ENCODE data around the gene CLEC4G.
"Not testable (repeated sequence)": the region's sequence is repeated elsewhere in the genome, so short reads cannot be mapped to it uniquely, and the experiment has no call there.

Gene CLEC4G

GRCh38 chr19:7767487-7767886, 35.6 kb upstream of the CLEC4G start:
- Histone ChIP-seq H3K9ac (ENCODE audit: low read depth, low read length, poor library complexity, severe bottlenecking) (no peak overlapping the region), H3K9me3 (ENCODE audit: insufficient read depth, low read depth, low read length) (no peaks in the 10 kb centered on the region), H3K36me3 (ENCODE audit: insufficient read depth, low read length) (no peaks in the 10 kb centered on the region), H3K4me3 (ENCODE audit: low read length, poor library complexity, severe bottlenecking) (no peak overlapping the region), H4K20me1 (ENCODE audit: insufficient read depth, low read length, poor library complexity, severe bottlenecking) (no peaks in the 10 kb centered on the region), H3K27me3 (ENCODE audit: insufficient read depth, low read length, poor library complexity, severe bottlenecking) (no peaks in the 10 kb centered on the region), H3K79me2 (ENCODE audit: insufficient read depth, low read length) (no peaks in the 10 kb centered on the region), H3F3A (ENCODE audit: low read depth) (no peaks in the 10 kb centered on the region), H3K4me2 (ENCODE audit: low read depth, low read length, poor library complexity, severe bottlenecking) (no peak overlapping the region), H3K4me1 (ENCODE audit: insufficient read depth, low read length, poor library complexity, severe bottlenecking) (no peaks in the 10 kb centered on the region), H2AFZ (ENCODE audit: low read length) (no peak overlapping the region), H3K9me2 (replicated peaks; ENCODE audit: low read depth, low read length) (no peaks in the 10 kb centered on the region)
- TF ChIP-seq, protein P1, sequence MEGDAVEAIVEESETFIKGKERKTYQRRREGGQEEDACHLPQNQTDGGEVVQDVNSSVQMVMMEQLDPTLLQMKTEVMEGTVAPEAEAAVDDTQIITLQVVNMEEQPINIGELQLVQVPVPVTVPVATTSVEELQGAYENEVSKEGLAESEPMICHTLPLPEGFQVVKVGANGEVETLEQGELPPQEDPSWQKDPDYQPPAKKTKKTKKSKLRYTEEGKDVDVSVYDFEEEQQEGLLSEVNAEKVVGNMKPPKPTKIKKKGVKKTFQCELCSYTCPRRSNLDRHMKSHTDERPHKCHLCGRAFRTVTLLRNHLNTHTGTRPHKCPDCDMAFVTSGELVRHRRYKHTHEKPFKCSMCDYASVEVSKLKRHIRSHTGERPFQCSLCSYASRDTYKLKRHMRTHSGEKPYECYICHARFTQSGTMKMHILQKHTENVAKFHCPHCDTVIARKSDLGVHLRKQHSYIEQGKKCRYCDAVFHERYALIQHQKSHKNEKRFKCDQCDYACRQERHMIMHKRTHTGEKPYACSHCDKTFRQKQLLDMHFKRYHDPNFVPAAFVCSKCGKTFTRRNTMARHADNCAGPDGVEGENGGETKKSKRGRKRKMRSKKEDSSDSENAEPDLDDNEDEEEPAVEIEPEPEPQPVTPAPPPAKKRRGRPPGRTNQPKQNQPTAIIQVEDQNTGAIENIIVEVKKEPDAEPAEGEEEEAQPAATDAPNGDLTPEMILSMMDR (conservative IDR thresholded peaks at IDR 0.05; ENCODE audit: low read length): no peak
- TF ChIP-seq EZH2phosphoT487 (IDR thresholded peaks at IDR 0.05; ENCODE audit: borderline replicate concordance): no peak

DNA sequence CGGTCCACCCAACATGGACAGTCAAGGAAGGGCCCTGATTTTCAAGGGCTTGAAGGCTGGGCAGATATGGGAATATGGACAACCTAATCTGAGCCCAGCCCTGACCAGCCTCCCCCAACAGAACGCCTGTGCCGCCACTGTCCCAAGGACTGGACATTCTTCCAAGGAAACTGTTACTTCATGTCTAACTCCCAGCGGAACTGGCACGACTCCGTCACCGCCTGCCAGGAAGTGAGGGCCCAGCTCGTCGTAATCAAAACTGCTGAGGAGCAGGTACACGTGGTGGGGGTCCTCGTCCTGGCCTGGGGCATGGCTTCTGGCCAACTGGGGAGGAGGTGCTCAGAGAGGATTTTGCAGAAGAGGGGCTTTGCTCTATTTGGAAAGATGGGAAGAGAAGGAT, 34.6 kb upstream of the CLEC4G start:
- H3K4me1 ChIP-seq (ENCODE audit: insufficient read depth, low read length, poor library complexity, severe bottlenecking): no peaks in the 10 kb centered on the region
- no peaks in the 10 kb centered on the region for H3K9me3 ChIP-seq (ENCODE audit: insufficient read depth, low read depth, low read length)
- no peaks in the 10 kb centered on the region for H4K20me1 ChIP-seq (ENCODE audit: insufficient read depth, low read length, poor library complexity, severe bottlenecking)
- H3F3A ChIP-seq (ENCODE audit: low read depth): no peaks in the 10 kb centered on the region
- no peaks in the 10 kb centered on the region for H3K27me3 ChIP-seq (ENCODE audit: insufficient read depth, low read length, poor library complexity, severe bottlenecking)
- H3K79me2 ChIP-seq (ENCODE audit: insufficient read depth, low read length): no peaks in the 10 kb centered on the region
- H3K9me2 ChIP-seq (replicated peaks; ENCODE audit: low read depth, low read length): no peaks in the 10 kb centered on the region
- H3K9ac ChIP-seq (ENCODE audit: low read depth, low read length, poor library complexity, severe bottlenecking): no peak overlapping the region
- TF ChIP-seq EZH2phosphoT487 (IDR thresholded peaks at IDR 0.05; ENCODE audit: borderline replicate concordance): no peak
- TF ChIP-seq, protein P1 (conservative IDR thresholded peaks at IDR 0.05; ENCODE audit: low read length): no peak
- no peak overlapping the region for H3K4me3 ChIP-seq (ENCODE audit: low read length, poor library complexity, severe bottlenecking)
- H3K4me2 ChIP-seq (ENCODE audit: low read depth, low read length, poor library complexity, severe bottlenecking): no peak overlapping the region
- H2AFZ ChIP-seq (ENCODE audit: low read length): no peak overlapping the region
- H3K36me3 ChIP-seq (ENCODE audit: insufficient read depth, low read length): no peaks in the 10 kb centered on the region

- not testable (repeated sequence) for H3K4me3 ChIP-seq (ENCODE audit: low read length, poor library complexity, severe bottlenecking); H3K9me2 ChIP-seq (replicated peaks; ENCODE audit: low read depth, low read length); H4K20me1 ChIP-seq (ENCODE audit: insufficient read depth, low read length, poor library complexity, severe bottlenecking); H3K79me2 ChIP-seq (ENCODE audit: insufficient read depth, low read length); H3K27me3 ChIP-seq (ENCODE audit: insufficient read depth, low read length, poor library complexity, severe bottlenecking); H3K9me3 ChIP-seq (ENCODE audit: insufficient read depth, low read depth, low read length); H2AFZ ChIP-seq (ENCODE audit: low read length); H3F3A ChIP-seq (ENCODE audit: low read depth); H3K4me1 ChIP-seq (ENCODE audit: insufficient read depth, low read length, poor library complexity, severe bottlenecking); H3K36me3 ChIP-seq (ENCODE audit: insufficient read depth, low read length); H3K4me2 ChIP-seq (ENCODE audit: low read depth, low read length, poor library complexity, severe bottlenecking); H3K9ac ChIP-seq (ENCODE audit: low read depth, low read length, poor library complexity, severe bottlenecking)
These were observed 33.1 kb upstream of the CLEC4G start for GRCh38 chr19:7765043-7765442.

GRCh38 chr19:7764157-7764556, 32.2 kb upstream of the CLEC4G start:
- H3K4me1 ChIP-seq (ENCODE audit: insufficient read depth, low read length, poor library complexity, severe bottlenecking); H3K36me3 ChIP-seq (ENCODE audit: insufficient read depth, low read length); H3F3A ChIP-seq (ENCODE audit: low read depth); H3K9me2 ChIP-seq (replicated peaks; ENCODE audit: low read depth, low read length); H2AFZ ChIP-seq (ENCODE audit: low read length); H3K27me3 ChIP-seq (ENCODE audit: insufficient read depth, low read length, poor library complexity, severe bottlenecking); H3K4me2 ChIP-seq (ENCODE audit: low read depth, low read length, poor library complexity, severe bottlenecking); H4K20me1 ChIP-seq (ENCODE audit: insufficient read depth, low read length, poor library complexity, severe bottlenecking); H3K9me3 ChIP-seq (ENCODE audit: insufficient read depth, low read depth, low read length); H3K4me3 ChIP-seq (ENCODE audit: low read length, poor library complexity, severe bottlenecking); H3K9ac ChIP-seq (ENCODE audit: low read depth, low read length, poor library complexity, severe bottlenecking); H3K79me2 ChIP-seq (ENCODE audit: insufficient read depth, low read length): not testable (repeated sequence)
